ENCODE measurements around the gene FAT2.
"Not testable (repeated sequence)": the region's sequence is repeated elsewhere in the genome, so short reads cannot be mapped to it uniquely, and the experiment has no call there.

Gene FAT2

GRCh38 chr5:151585344-151585743 lies 5.8 kb downstream of the FAT2 start:
- not testable (repeated sequence) for H3K4me3 ChIP-seq (ENCODE audit: low read length); DNase-seq (ENCODE audit: low read depth, low spot score)

- DNase-seq (ENCODE audit: low read depth, low spot score) = no peak
- no peak overlapping the region for H3K4me3 ChIP-seq (ENCODE audit: low read length)
These were observed 6.8 kb downstream of the FAT2 start for GRCh38 chr5:151584057-151584937.

- no peak for DNase-seq (ENCODE audit: low read depth, low spot score)
- no peak overlapping the region for H3K4me3 ChIP-seq (ENCODE audit: low read length)
These were observed 9.1 kb downstream of the FAT2 start for GRCh38 chr5:151581812-151582583.

- DNase-seq (ENCODE audit: low read depth, low spot score) = no peak
- H3K4me3 ChIP-seq (ENCODE audit: low read length) = no peak overlapping the region
These were observed 9.8 kb downstream of the FAT2 start for GRCh38 chr5:151581347-151581746.

GRCh38 chr5:151580858-151581257 lies 10.3 kb downstream of the FAT2 start:
- DNase-seq (ENCODE audit: low read depth, low spot score) = no peak
- H3K4me3 ChIP-seq (ENCODE audit: low read length) = no peak overlapping the region

GRCh38 chr5:151580239-151580638 lies 10.9 kb downstream of the FAT2 start:
- DNase-seq (ENCODE audit: low read depth, low spot score) = no peak
- H3K4me3 ChIP-seq (ENCODE audit: low read length) = no peak overlapping the region

GRCh38 chr5:151579146-151579545 lies 12.0 kb downstream of the FAT2 start:
- not testable (repeated sequence) for H3K4me3 ChIP-seq (ENCODE audit: low read length); DNase-seq (ENCODE audit: low read depth, low spot score)

- no peak for DNase-seq (ENCODE audit: low read depth, low spot score)
- H3K4me3 ChIP-seq (ENCODE audit: low read length) = no peak overlapping the region
These were observed 12.7 kb downstream of the FAT2 start for GRCh38 chr5:151578326-151579025.

GRCh38 chr5:151577566-151577965 lies 13.6 kb downstream of the FAT2 start:
- H3K4me3 ChIP-seq (ENCODE audit: low read length) = no peak overlapping the region
- DNase-seq (ENCODE audit: low read depth, low spot score) = peak; percentile 7

GRCh38 chr5:151574444-151574996 lies 16.6 kb downstream of the FAT2 start:
- no peak for DNase-seq (ENCODE audit: low read depth, low spot score)
- no peak overlapping the region for H3K4me3 ChIP-seq (ENCODE audit: low read length)

GRCh38 chr5:151572657-151573368 lies 18.3 kb downstream of the FAT2 start:
- no peak for DNase-seq (ENCODE audit: low read depth, low spot score)

GRCh38 chr5:151571270-151572173 lies 19.6 kb downstream of the FAT2 start:
- H3K4me3 ChIP-seq (ENCODE audit: low read length) = no peak overlapping the region
- no peak for DNase-seq (ENCODE audit: low read depth, low spot score)

More at GRCh38 chr5:151572657-151573368, 18.3 kb downstream of the FAT2 start:
- H3K4me3 ChIP-seq (ENCODE audit: low read length) = no peak overlapping the region

- H3K4me3 ChIP-seq (ENCODE audit: low read length) = no peak overlapping the region
- DNase-seq (ENCODE audit: low read depth, low spot score) = no peak
These were observed 20.4 kb downstream of the FAT2 start for GRCh38 chr5:151570512-151571269.

GRCh38 chr5:151570058-151570457 lies 21.1 kb downstream of the FAT2 start:
- H3K4me3 ChIP-seq (ENCODE audit: low read length) = no peak overlapping the region
- DNase-seq (ENCODE audit: low read depth, low spot score) = no peak

- no peak for DNase-seq (ENCODE audit: low read depth, low spot score)
- no peak overlapping the region for H3K4me3 ChIP-seq (ENCODE audit: low read length)
These were observed 21.7 kb downstream of the FAT2 start for GRCh38 chr5:151569132-151570046.

GRCh38 chr5:151568036-151568435 lies 23.1 kb downstream of the FAT2 start:
- no peak overlapping the region for H3K4me3 ChIP-seq (ENCODE audit: low read length)
- DNase-seq (ENCODE audit: low read depth, low spot score) = no peak

Data from Jurkat, Clone E6-1 (cell line).